ENCODE results near the gene SCGB3A2. TPM values are rescaled to one million over a fixed set of nuclear protein-coding genes. Genes with fewer than 3 reads are reported as not detected.

The SCGB3A2 gene
- total and polyA plus RNA-seq, 12 donors, result 0.69 to 0.79 (median 0.71) TPM; not detected in 9

DNA sequence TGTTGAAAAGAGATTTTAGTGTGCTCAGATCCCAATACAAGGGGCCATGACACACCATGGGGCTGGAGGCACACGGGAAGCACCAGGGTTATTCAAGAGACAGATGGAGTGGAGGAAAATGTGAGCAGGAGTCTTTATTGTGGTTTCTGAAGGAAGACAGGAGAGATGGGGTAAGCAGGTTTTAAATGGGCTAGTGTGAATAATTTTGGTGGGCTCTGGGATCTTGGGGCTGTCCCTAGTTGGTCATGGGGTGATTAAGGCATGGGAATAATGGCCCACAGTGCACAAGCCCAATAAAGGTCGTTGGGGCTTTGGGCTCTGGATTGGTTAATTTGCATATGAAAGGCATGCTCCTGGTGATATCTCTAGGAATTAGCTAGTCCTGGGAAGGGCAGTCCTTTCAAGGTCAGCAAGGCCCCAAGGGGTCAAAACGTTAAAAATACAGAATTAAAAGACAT lies 3.6 kb upstream of the SCGB3A2 start:
- no peak for DNase-seq
- Histone ChIP-seq H3K36me3 (replicated peaks in 1 of 2) (no peaks in the 10 kb centered on the region), H3K27ac (no peak overlapping the region), H3K9me3 (replicated peaks in 1 of 3) (no peaks in the 10 kb centered on the region), H3K4me1 (replicated peaks in 1 of 2) (no peaks in the 10 kb centered on the region), H3K27me3 (no peaks in the 10 kb centered on the region), H3K4me3 (no peak overlapping the region)
- intact Hi-C loops (cut with DNase I), result no loop called here
- TF ChIP-seq CTCF (IDR thresholded peaks at IDR 0.05) (no peak), POLR2A (IDR thresholded peaks at IDR 0.05) (no peak)
- WGBS, 4 donors, result 37 to 48% (median 44%) methylated on average over 3 of the region's 3 CpGs

- Histone ChIP-seq H3K4me1 (replicated peaks in 1 of 2) (no peaks in the 10 kb centered on the region), H3K27me3 (no peaks in the 10 kb centered on the region), H3K9me3 (replicated peaks in 1 of 3) (no peaks in the 10 kb centered on the region), H3K27ac (no peak overlapping the region), H3K36me3 (replicated peaks in 1 of 2) (no peaks in the 10 kb centered on the region), H3K4me3 (no peak overlapping the region)
- TF ChIP-seq POLR2A (IDR thresholded peaks at IDR 0.05), result no peak
- TF ChIP-seq CTCF (IDR thresholded peaks at IDR 0.05), result no peak
- DNase-seq, result no peak
- intact Hi-C loops (cut with DNase I), result no loop called here
Measured at GRCh38 chr5:147876141-147876540, 2.4 kb upstream of the SCGB3A2 start.

DNA sequence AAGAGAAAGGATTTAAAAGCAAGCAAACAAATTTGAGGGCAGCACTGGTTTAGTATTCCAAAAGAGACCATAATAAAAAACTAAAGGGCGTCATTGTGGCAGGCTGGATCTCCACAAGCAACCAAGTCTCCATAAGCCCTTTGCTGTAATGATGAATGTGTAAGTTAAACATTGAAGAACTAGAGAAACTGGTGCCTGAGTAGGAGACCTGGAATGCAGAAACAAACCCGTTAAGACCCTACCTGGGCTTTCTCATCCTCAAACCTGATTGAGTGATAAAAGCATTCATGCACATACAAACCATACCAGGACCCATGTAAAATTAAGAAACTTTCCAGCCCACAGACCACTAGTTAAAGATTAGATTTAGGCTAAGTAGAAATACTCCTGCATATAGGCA lies 1.9 kb upstream of the SCGB3A2 start:
- Histone ChIP-seq H3K36me3 (replicated peaks in 1 of 2) (no peaks in the 10 kb centered on the region), H3K27ac (no peak overlapping the region), H3K4me1 (replicated peaks in 1 of 2) (no peaks in the 10 kb centered on the region), H3K9me3 (replicated peaks in 1 of 3) (no peaks in the 10 kb centered on the region), H3K4me3 (no peak overlapping the region), H3K27me3 (no peaks in the 10 kb centered on the region)
- TF ChIP-seq CTCF (IDR thresholded peaks at IDR 0.05), result no peak
- no peak for TF ChIP-seq POLR2A (IDR thresholded peaks at IDR 0.05)
- 68 to 79% (median 77%) methylated on average over 2 of the region's 2 CpGs for WGBS, 4 donors
- no peak for DNase-seq
- intact Hi-C loops (cut with DNase I), result no loop called here

DNA sequence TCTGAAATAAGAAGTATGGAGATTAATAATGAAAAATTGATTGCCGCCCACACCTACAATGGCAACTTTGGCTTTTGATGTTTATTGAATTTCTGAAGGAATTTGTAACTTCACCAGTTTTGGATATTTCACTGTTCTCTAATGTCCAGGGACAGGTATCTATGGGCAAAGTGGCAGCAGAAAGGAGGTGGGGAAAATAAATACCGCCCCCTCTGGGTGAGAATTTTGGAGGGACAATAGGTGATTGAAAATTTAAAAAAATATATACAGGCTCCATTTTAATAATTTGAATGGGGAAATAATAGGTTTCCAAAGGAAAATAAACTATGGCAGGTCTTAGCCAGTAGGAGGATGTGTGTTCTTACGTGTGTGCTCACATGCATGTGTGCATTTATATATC lies 1.3 kb downstream of the SCGB3A2 start:
- no peaks in the 10 kb centered on the region for H3K4me1 ChIP-seq (replicated peaks in 1 of 2)
- intact Hi-C loops (cut with DNase I), result loop anchor here in 1 of 2 donors (10.0 kb wide), 1 partner anchor 245 kb away; no protein-coding TSS in a partner anchor
- 82 to 91% (median 90%) methylated on average over 3 of the region's 3 CpGs for WGBS, 4 donors

More for the DNA sequence above, 1.3 kb downstream of the SCGB3A2 start:
- H3K36me3 ChIP-seq (replicated peaks in 1 of 2), result no peaks in the 10 kb centered on the region
- no peak overlapping the region for H3K4me3 ChIP-seq
- no peaks in the 10 kb centered on the region for H3K27me3 ChIP-seq
- no peak overlapping the region for H3K27ac ChIP-seq
- no peaks in the 10 kb centered on the region for H3K9me3 ChIP-seq (replicated peaks in 1 of 3)
- DNase-seq, result no peak
- TF ChIP-seq POLR2A (IDR thresholded peaks at IDR 0.05) (no peak), CTCF (IDR thresholded peaks at IDR 0.05) (no peak)

Measured in adrenal gland (tissue), 12 donors.